GM19240 (cell line): ENCODE measurements around the gene PRSS38.

Source experiments
- DNase-seq: peaks from one replicate; pipeline ENCODE4 v3.0.0; 2011; ENCODE audit warnings: low spot score; ENCODE audit not compliant: insufficient read length

PRSS38 gene

DNA sequence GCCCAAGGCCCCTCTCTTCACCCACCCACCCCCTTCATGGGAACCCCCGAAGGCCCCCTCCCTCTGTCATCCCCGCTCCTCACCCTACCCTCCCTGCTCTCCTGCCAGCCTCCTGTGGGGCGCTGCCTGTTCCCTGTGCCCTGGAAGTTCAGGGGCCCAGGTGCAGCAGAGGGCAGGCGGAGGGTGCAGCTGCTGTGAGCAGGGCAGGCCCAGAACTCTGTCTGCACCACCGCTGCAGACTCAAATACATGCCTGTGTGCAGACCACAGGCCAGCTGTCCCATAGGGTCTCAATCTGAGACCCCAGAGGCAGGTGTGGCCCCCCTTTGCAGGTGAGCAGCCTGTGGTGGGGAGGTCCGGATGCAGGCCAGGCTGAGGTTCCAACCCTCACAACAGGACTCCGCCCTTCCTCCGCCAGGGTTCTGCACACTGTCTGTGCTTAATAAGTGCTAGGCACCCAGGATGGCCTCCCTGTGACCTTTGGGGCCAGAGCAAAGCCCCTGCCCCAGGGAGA, 69.7 kb downstream of the PRSS38 start:
- no peak for DNase-seq

DNA sequence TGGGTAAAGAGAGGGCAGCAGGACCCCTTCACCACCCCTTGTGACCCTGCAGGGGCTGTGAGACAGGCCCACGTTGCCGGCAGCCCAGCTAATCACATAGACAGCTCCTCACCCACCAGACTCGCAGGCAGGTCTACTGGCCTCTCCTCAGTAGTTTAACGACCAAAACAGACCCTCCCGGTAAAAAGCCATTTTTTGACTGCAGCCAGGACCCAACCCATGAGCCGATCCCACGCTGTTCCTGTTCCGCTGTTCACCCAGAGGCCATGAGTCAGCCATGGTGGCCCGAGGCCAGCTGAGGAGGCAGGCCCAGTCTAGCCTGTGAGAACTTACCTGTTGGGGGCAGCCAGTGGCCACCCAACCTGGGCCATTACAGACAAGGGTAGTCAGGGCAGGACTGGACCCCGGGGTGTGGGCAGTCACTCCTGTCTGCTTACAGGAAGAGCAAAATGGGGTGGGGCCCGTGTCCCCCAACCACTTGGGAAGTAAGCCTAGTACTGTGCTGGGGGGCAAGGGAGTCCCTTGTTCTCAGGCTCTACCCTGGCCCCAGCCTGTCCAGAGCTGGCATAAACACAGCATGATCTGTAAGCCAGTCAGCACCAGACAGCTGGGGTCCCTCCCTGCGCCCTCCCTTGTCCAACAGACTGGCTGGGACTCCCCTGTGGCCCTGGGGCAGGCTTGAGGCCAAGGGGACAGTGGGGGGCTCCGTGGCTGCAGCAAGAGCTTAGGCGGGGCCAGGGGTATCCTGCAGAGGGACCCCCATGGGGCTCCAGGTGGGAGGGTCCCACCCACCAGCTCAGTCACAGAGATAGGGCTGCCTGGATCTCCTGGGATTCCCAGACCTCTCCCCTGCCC, 70.4 kb downstream of the PRSS38 start:
- no peak for DNase-seq

DNA sequence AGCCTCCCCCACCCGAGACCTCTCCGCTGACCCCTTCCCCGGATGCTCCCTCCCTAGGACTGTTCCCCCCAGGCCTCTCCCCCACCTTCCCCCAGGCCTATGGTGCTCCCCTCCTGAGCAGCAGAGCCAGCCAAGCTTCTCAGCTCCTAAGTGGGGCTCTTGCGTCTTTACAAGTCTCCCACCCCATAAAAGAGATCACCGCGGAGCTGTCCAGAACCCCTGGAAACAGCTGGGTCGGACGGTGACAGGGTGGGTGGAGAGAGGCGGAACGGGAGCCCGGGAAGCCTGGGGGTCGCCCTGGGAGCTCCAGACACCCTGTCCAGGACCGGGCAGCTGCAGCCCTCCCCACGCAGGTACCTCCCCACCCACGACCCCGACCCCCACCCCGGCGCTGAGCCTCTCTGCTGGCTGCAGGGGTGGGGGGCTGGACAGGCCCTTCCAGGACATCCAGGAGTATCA, 71.1 kb downstream of the PRSS38 start:
- DNase-seq = no peak

DNA sequence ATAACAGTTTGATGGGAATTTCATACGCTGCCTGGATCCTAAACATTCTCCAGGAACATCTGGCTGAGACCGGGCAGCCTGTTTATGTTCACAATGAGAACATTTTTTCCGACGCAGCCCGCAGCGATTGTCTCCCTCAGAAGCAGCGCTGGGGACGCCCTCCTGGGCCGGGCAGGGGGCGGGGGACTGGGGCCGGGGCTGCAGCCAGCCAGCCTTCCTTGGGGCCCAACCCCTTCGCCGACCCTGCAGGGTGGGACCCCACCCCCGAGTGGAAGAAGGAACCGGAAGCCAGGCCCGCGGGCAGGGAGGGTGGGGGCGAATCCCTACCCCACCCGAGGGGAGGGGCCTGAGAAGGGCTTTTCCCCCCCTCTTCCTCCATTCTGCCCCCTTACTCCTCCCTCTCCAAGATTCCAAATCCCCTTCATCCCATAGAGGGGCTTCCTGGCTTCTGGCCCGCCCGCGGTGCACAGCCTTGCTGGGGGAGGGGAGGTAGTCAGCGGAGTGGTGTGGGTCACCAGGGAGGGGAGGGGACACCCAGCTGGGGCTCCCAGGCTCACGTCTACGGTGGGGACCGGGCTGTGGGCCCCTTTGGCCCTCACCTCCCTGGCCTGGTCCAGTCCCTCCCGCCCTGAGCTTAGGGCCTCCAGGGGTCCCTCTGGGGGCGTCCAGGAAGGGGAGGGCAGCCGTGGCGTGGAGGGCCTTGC, 71.7 kb downstream of the PRSS38 start:
- DNase-seq = no peak

- no peak for DNase-seq
Observed at GRCh38 chr1:227887697-227888403, 72.4 kb downstream of the PRSS38 start.

DNA sequence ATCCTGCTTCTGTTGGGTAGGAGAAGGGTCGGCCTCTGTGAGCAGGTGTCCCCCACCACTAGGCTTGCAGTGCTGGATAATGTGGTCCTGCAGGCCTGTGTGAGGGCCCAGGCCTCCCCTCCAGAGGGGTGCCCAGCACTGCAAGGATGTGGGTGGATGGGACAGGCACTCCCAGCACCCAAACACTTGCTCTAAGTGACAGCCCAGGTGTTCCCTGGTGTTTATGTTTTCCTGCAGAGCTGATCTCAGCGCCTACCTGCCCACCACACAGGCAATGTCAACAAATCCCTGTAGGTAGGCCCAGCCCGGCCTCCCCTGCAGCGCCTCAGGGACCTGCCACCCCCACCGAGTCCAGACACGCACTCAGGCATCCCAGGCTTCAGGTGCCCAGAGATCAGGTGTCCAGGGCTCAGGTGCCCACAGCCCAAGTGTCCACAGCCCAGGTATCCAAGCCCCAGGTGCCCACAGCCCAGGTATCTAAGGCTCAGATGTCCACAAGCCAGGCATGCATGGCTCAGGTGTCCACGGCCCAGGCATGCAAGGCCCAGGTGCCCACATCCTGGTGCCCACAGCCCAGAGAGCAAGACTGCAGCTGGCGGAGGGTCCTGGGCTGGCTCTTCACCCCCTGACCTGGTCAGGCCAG, 73.0 kb downstream of the PRSS38 start:
- DNase-seq = no peak

- DNase-seq = no peak
Observed at GRCh38 chr1:227889047-227889862, 73.8 kb downstream of the PRSS38 start.

DNA sequence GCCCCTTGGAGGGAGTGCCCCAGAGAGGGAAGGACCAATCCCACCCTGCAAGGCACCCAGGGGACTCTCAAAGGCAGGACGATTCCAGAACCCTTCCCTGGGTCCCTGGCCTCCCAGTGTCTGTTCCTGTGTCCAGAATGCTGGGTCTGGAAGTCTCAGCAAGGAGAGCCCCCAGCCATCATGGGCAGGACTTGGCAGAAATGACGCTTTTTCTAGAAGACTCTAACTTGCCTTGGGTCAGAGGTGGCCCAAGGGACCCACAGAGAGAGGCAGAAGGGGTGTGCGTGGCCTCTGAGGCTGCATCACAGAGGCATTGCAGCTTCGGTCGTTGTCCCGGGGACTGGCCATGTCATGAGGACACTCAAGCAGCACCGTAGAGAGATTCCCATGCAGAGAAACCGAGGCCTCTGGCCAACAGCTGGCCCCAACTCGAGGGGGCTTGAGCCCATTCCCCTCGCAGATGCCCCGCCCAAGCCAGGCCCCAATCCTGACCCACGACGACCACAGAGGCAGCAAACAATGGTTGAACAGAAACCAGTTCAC, 74.5 kb downstream of the PRSS38 start:
- no peak for DNase-seq

DNA sequence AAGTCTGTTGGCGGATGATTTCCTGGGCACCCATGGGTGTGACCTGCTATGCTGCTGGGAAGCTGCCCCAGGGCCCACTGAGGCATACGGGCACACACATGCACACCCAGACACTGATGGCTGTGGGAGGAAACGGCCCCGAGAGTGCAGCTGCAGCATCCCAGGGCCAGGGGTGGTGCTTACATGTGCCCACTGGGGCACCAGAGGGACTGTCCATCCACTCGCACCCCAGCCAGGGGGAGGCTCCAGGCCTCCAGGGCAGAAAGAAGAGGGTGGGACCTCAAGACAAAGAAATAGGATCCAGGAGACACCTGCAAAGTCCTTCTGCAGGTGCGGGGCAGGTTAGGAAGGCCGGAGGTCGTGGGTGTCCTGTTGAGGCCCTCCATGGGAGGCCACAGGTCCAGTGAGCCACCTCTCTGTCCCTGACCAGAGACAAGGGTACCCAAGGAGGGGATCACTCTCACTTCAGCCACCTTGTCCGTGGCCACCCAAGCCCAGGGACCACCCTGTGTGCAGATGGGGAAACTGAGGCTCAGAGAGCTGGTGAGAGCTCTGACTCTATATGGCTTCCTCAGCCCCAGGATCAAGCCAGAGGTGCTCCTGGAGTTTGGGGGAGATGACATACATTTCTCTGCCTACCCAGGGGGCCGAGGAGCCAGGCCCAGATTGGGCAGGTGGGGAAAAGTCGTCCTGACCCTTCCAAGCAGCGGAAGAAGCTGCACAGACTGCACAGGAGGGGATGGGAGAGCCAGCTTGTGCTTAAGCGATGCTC, 75.2 kb downstream of the PRSS38 start:
- no peak for DNase-seq

DNA sequence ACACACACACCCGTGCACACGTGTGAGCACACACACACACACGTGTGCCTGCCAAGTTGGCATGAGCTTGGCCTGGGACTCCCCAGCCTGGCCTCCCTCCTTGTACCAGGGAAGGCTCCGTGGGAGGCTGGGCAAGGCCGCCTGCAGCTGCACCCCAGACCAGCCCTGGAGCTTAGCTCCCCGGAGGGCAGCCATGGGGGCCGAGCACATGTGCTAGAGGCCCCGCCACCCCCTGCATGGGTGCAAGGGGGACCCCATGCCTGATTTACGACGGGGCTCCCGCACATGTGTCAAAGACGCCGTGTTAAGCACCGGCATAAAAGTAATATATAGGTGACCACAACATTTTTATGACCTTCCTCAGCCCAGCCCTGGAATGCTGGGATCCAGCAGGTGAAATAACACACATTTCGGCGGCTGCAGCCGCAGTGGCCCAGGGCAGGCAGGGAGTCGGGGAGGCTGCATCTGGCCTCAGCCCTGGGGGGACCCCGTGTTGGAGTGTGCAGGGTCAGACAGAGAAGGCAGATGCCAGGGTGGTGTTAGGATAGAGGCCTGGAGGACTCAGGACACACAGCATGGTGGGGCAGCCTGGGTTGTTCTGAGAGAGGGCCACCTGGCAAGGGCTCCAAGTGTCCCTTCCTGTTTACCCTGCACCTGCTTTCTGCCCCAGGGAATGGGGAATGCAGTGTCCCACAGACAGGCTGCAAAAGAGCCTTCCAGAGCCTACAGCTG, 75.9 kb downstream of the PRSS38 start:
- DNase-seq = no peak

DNA sequence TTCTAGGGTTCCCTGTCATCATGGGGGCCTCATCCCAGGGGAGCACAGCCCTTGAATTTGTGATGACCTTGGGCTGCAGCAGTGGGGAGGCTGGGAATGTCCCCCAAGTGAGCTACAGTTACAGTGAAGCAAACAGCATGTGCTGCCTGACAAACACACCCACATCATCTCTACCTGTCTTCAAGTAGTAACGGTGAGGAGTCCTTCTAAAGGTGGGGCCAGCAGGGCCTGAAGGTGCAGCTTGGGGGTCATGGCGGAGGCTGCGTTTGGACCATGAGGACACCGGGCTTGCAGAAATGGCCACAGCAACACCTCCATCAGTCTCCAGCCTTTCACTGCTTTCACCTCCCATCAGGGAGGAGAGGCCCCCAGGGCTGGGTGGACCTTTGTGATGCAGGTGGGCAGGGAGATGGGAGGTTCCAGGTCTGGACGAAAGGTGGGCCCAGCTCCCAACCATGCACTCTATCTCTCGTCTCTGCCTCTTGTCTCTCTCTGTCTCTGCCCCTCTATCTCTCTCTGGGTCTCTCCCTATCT, 76.5 kb downstream of the PRSS38 start:
- no peak for DNase-seq

DNA sequence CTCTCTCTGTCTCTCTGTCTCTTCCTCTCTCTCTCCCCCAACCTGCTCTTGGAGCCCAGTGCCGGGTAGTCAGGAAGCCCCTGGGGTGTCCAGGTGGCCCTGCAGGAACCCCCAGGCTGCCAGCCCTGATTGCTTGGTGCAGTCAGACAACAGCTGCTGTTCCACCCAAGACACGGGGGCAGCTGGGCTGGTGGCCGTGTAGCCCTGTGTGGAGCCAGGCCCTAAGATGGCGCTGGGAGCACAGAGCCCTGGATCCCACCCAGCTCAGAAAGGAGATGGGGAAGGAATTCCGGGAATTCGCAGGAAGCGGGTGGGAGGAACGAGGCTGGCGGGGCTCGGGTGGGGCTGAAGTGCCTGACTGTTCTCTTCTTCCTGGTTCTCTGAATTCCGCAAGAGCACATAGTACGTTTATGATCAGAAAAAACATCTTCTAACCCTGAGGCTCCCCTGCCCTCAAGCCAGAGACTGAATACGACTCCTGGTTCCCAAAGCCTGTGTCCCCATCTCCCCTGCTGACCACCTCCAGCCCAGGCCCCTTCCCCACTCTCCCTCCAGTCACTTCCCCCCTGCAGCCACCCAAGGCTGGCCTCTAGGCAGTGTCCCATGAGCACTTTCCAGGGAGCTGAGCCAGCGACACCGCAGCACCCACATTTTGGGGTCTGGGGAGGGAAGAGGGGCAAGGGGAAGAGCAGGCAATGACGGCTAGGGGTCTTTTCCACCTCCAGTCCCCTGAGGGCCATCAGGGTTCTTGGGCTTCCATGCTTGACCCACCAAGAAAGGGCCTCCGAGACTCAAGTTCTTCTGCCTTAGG, 77.2 kb downstream of the PRSS38 start:
- DNase-seq = no peak

DNA sequence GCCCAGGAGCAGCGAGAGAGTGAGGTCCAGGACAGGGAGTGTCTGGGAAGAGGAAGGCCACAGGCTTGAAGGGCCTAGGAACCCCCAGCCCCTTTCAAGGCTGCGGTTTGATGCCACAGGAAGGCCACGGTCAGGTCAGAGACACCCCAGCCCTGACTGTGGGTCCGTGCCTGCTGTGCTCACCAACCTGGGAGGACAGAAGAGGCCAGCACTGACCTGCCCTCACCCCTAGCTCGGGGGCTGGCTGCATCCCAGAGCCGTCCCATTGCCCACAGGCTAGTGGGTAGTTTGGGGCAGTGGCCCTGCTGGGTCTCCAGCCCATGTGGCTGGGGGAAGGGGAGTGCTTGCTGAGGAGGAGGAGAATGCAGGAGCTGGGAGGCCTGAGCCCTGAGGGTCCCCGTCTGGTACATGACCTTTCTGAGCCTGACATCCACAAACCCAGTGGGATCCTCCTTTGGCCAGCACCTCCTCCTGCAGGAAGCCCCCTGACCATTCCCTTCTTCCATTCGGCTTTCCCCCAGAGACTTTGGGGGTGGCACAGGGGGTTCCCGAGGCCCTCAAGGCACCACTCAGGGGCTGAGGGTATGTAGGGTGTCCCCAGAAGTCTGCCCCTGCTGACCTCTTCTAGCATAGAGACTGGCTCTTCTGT, 77.9 kb downstream of the PRSS38 start:
- no peak for DNase-seq

- DNase-seq = no peak
Observed at GRCh38 chr1:227893949-227894721, 78.7 kb downstream of the PRSS38 start.

DNA sequence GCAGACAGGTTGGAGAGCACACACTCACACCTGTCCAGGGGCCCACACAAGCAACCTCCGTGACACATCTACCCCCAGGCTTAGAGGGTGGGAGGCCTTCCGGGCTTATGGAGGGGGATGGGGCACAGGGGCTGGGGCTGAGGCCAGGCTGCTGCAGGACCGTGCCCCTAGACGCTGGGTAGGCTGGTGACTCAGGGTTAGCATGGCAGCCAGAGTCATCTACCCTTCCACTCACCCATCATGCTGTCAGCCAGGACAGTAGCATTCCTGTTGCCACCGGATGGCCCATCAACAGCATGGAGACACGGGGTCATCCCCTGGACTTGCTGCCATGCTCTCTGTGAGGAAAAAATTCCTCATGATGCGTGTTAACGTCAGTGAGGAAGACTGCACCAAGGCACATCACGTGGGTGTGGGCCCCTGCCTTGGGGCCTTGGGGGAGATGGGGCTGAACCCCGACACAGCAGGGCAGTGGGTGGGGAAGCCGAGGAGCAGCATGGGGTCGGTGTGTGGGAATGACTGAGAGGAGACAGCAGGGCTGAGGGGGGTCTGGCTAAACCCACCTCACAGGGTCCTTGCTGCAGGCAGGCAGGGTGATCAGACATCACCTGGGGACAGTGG, 79.5 kb downstream of the PRSS38 start:
- DNase-seq = no peak
